ENCODE measurements around the gene CDK12.
"Not testable (repeated sequence)": the region's sequence is repeated elsewhere in the genome, so short reads cannot be mapped to it uniquely, and the experiment has no call there.

Gene CDK12

DNA sequence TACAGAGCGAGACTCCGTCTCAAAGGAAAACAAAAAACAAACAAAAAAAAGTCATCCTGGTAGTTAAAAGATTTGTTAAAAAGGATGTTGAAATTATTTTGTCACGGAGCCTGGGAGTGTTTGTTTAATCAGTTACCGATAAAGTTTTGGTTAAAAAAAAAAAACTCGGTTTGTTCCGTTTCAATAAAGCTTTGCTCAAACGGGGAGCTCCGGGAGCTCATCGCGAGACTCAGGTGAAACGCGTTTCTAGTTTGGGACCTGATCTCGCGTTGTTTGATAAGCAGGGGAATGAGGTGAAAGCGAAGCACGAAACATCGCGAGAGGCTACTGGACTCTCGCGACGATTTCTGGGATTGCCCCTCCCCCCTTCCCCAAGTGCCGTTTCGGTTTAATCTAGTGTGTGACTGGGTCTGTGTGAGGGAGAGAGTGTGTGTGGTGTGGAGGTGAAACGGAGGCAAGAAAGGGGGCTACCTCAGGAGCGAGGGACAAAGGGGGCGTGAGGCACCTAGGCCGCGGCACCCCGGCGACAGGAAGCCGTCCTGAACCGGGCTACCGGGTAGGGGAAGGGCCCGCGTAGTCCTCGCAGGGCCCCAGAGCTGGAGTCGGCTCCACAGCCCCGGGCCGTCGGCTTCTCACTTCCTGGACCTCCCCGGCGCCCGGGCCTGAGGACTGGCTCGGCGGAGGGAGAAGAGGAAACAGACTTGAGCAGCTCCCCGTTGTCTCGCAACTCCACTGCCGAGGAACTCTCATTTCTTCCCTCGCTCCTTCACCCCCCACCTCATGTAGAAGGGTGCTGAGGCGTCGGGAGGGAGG, at the start of gene CDK12:
TSS of gene CDK12 (plus strand) at position 374 of the 813 bp plus-strand sequence. CDS start 586 bp downstream, outside the sequence.
- DNase-seq (ENCODE audit: low spot score) (peak; percentile 96), FAIRE-seq (peak; percentile 91)

DNA sequence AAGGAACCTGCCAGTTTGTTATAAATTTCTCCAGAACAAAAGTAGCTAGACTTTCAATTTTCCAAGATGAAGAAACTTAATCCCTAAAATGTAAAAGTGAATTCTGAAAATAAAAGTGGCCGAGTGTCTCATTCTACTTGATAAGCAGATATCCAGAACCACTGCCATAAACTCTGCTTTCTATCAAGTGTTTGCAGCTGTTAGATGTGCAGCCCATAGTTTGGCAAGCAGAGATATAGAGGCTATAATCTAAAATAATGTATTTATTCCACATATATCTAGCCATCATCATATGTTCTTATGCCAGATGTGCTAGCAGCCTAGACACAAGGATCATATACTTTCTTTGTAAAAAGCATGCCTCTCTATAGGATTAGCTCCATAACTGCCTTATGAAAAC, 45.1 kb upstream of the CDK12 start:
- DNase-seq (ENCODE audit: low spot score) (no peak), FAIRE-seq (no peak)

DNA sequence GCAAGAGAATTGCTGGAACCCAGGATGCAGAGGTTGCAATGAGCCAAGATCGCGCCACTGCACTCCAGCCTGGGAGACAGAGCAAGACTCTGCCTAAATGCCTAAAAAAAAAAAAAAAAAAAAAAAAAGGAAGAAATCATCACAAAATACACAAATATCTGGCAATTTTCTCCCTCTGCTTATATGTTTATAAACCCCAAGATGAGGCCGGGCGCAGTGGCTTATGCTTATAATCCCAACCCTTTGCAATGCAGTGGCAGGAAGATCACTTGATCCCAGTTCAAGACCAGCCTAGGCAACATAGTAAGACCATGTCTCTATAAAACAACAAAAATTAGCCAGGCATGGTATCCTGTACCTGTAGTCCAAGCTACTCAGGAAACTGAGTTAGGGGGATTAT, 31.7 kb upstream of the CDK12 start:
- DNase-seq (ENCODE audit: low spot score) (no peak), FAIRE-seq (no peak)

DNA sequence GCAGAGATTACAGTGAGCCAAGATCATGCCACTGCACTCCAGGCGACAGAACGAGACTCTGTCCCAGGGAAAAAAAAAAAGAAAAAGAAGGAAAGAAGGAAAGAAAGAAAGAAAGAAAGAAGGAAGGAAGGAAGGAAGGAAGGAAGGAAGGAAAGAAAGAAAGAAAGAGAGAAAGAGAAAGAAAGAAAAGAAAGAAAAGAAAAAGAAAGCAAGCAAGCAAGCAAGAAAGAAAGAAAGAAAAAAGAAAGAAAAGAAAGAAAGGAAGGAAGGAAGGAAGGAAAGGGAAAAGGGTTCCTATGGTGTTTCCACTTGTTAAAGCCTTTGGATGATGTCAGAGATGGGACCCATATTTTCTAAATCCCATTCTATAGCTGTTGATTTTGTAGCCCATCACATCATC, 21.4 kb upstream of the CDK12 start:
- FAIRE-seq; DNase-seq (ENCODE audit: low spot score): not testable (repeated sequence)

DNA sequence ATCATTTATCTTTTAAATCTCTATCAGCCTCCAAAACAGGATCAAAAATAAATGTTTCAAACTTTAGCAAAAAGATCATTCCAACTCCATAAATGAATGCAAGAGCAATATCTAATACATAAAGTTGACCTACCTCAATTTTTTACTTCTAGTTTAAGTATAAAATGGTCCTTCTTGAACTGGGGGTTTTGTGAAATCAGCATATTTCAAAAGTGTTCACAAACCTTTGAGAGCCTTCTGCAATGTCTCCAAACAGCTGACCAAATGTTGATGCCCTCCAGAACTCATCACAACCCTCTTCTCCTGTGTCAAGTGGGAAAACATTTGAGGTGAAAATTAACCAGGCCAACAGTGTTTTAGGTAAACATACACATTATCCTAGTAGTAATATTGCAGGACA, 18.0 kb upstream of the CDK12 start:
- DNase-seq (ENCODE audit: low spot score) (no peak), FAIRE-seq (no peak)

DNA sequence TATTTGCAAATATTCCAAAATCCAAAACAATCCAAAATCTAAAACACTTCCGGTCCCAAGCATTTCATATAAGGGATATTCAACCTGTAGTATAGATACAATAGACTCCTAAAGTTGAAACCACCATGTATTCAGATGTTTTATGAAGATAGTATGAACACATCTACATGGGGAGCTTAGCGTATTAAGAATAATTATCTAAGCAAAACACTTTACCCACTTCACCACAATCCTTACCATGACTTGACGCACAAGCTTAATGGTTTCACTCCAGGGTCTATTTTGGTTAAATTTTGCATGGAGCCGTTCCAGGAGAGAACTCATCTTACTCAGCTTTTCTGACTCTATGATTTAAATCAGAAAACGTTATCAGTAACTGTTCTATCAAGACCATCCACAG, 13.7 kb upstream of the CDK12 start:
- no peak for DNase-seq (ENCODE audit: low spot score)
- no peak for FAIRE-seq

DNA sequence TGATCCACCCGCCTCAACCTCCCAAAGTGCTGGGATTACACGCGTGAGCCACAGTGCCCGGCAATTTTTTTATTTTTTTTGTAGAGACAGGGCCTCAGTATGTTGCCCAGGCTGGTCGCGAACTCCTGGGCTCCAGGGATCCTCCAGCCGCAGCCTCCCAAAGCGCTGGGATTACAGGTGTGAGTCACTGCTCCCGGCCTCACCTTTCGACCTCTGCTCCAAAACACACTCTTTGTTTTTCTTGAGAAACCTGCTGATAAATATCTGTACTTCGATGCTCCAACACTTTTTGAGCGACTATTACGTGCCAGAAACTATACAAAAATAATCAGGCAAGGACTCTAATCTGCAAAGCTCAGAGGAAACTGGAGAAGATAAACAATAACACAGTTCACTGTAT, 11.2 kb upstream of the CDK12 start:
- no peak for DNase-seq (ENCODE audit: low spot score)
- FAIRE-seq, result no peak

DNA sequence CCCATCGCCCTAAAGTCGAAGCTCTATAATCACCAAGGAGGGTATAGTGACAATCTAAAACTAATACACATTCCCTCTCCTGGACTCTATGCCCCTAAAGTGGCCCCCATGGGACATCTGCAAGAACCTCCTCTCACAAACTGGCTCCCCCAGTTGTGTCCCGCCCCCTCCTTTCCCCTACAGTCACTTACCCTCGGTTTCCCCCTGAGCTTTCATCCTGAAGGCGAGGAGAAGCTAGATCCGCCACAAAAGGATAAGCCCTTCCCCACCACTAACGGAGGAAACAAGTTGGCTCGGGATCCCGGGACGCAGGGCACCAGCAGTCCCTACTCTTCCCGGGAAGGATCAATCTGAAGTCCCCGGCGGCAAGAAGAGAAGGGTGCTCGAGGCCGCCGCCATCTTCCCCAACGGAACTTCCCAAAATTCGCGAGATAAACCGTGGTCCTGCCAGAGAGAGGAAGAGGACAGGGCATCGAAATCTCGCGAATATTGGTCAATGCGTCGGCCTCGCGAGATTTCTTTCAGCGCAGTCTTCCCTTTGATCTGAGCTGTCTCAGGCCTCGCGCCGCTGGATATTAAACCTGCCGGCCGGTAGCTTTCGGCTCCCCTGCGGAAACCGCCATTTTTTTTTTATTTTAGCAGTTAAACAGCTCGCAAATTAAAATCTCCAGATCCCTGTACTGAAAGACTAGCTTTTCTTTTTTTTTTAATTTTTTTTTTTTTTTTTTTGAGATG, 10.3 kb upstream of the CDK12 start, which contains the start of gene MED1:
TSS of gene MED1 (minus strand) at position 417 of the 735 bp plus-strand sequence. CDS start at position 216, 201 bp downstream.
- DNase-seq (ENCODE audit: low spot score) (peak; percentile 98), FAIRE-seq (peak; percentile 87)

DNA sequence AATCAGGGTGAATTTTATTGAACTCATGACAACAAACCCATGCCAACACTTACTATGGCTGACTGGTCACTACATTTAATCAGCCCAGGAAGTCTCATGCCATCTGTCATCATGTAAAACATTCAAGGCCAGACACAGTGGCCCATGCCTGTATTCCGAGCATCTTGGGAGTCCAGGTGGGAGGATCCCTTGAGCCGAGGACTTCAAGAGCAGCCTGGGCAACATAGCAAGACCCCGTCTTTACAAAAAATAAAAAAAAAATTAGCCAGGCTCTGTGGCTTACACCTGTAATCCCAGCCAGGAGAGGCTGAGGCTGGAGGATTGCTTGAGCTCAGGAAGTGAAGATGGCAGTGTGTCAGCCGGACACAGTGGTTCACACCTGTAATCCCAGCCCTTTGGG, 5.4 kb upstream of the CDK12 start:
- DNase-seq (ENCODE audit: low spot score) (no peak), FAIRE-seq (no peak)

DNA sequence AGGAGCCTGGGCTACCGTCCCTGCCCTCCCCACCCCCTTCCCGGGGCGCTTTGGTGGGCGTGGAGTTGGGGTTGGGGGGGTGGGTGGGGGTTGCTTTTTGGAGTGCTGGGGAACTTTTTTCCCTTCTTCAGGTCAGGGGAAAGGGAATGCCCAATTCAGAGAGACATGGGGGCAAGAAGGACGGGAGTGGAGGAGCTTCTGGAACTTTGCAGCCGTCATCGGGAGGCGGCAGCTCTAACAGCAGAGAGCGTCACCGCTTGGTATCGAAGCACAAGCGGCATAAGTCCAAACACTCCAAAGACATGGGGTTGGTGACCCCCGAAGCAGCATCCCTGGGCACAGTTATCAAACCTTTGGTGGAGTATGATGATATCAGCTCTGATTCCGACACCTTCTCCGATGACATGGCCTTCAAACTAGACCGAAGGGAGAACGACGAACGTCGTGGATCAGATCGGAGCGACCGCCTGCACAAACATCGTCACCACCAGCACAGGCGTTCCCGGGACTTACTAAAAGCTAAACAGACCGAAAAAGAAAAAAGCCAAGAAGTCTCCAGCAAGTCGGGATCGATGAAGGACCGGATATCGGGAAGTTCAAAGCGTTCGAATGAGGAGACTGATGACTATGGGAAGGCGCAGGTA, 762 bp downstream of the CDK12 start:
- no peak for FAIRE-seq

DNA sequence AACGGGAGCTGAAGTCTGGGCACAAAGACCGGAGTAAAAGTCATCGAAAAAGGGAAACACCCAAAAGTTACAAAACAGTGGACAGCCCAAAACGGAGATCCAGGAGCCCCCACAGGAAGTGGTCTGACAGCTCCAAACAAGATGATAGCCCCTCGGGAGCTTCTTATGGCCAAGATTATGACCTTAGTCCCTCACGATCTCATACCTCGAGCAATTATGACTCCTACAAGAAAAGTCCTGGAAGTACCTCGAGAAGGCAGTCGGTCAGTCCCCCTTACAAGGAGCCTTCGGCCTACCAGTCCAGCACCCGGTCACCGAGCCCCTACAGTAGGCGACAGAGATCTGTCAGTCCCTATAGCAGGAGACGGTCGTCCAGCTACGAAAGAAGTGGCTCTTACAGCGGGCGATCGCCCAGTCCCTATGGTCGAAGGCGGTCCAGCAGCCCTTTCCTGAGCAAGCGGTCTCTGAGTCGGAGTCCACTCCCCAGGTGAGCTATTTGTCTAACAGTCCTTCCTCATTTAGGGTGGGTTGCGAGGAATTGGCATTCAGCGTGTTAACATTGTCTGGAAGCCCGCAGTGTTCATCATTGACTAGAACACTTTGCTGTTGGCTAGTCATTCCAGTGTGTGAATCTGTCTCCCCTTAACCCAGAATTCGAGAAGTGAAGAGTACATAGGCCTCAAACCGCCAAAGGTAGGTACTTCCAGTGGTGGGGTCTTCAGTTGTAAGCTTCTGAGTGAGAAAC, 1.5 kb downstream of the CDK12 start:
- FAIRE-seq, result no peak
- DNase-seq (ENCODE audit: low spot score), result no peak

More for the DNA sequence above, 762 bp downstream of the CDK12 start:
- DNase-seq (ENCODE audit: low spot score), result no peak

DNA sequence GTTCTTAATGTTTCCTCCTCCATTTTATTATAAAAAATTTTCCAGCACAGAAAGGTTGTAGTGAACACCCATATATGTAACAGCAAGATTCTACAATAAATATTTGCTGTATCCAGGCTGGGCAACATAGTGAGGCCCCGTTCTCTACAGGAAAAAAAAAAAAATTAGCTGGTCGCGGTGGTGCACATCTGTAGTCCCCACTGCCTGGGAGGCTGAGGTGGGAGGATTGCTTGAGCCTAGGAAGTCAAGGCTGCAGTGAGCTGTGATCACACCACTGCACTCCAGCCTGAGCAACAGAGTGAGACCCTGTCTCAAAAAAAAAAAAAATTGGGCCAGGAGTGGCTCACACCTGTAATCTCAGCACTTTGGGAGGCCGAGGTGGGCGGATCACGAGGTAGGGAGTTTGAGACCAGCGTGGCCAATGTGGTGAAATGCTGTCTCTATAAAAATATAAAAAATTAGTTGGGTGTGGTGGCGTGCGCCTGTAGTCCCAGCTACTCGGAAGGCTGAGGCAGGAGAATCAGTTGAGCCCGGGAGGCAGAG, 3.4 kb downstream of the CDK12 start:
- not testable (repeated sequence) for FAIRE-seq; DNase-seq (ENCODE audit: low spot score)

DNA sequence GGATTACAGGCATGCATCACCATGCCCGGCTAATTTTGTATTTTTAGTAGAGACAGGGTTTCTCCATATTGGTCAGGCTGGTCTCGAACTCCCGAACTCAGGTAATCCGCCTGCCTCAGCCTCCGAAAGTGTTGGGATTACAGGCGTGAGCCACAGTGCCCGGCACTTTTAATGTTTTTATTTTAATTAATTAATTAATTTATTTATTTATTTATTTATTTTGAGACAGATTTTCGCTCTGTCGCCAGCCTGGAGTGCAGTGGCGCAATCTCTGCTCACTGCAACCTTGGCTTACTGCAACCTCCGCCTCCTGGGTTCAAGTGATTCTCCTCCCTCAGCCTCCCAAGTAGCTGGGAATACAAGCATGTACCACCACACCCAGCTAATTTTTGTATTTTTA, 7.3 kb downstream of the CDK12 start:
- DNase-seq (ENCODE audit: low spot score); FAIRE-seq: not testable (repeated sequence)

DNA sequence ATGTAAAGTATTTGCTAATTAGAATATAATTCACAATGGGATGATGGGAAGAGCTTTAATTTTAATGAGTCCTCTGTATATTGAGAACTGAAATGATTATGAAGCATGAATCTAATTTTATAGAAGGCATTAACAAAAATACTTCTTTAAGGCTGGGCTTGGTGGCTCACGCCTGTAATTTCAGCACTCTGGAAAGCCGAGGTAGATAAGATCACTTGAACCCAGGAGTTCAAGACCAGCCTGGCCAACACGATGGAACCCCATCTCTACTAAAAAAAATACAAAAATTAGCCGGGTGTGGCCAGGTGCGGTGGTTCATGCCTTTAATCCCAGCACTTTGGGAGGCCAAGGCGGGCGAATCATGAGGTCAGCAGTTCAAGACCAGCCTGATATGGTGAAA, 12.0 kb downstream of the CDK12 start:
- DNase-seq (ENCODE audit: low spot score) (no peak), FAIRE-seq (no peak)

DNA sequence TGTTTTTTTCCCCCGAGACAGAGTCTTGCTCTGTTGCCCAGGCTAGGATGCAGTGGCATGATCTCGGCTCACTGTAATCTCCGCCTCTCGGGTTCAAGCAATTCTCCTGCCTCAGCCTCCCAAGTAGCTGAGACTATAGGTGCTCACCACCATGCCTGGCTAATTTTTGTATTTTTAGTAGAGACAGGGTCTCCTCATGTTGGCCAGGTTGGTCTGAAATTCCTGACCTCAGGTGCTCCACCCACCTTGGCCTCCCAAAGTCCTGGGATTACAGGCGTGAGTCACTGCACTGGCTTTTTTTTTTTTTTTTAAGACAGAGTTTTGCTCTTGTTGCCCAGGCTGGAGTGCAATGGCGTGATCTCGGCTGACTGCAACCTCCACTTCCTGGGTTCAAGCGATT, 18.3 kb downstream of the CDK12 start:
- not testable (repeated sequence) for DNase-seq (ENCODE audit: low spot score); FAIRE-seq

DNA sequence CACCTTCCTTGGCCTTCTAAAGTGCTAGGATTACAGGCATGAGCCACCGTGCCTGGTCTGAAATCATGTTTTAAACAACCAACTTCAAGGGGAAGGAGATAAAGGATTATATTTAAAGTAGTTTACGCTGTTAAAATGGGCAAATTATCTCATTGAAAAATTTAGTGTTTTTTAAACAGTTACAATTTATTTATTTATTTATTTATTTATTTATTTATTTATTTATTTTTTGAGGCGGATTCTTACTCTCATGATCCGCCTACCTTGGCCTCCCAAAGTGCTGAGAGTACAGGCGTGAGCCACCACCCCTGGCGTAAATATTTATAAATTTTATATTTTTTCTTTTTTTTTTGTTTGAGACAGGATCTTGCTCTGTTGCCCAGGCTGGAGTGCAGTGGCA, 22.2 kb downstream of the CDK12 start:
- FAIRE-seq (no peak), DNase-seq (ENCODE audit: low spot score) (no peak)

DNA sequence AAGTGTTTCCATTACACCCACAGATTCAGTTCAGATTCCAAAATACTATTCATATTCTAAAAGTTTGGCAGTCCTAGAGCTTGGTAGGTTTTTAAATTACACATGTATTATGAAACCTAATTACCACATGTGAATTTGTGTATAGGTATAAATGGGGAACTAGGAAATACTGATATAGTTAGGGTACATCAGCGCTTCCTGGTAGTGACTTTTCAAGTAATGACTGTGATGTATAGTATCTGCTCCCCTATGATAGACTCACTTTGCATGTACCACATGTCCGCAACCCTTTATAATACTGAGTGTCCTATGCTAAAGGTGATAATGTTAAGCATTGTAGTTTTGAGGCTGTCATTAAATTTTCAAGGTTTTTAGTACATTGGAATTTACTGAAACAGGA, 22.9 kb downstream of the CDK12 start:
- DNase-seq (ENCODE audit: low spot score) (no peak), FAIRE-seq (no peak)

DNA sequence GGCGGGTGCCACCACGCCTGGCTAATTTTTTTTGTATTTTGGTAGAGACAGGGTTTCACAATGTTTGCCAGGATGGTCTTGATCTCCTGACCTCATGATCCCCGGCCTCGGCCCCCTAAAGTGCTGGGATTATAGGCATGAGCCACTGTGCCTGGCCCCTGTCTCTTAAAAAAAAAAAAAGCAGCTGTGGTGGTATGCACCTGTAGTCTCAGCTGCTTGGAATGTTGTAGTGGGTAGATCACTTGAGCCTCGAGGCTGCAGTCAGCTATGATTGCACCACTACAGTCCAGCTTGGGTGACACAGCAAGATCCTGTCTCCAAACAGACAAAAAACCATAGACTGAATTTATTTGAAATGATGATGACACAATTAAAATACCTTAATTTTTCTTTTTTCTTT, 24.3 kb downstream of the CDK12 start:
- FAIRE-seq (peak; percentile 76), DNase-seq (ENCODE audit: low spot score) (peak; percentile 75)

DNA sequence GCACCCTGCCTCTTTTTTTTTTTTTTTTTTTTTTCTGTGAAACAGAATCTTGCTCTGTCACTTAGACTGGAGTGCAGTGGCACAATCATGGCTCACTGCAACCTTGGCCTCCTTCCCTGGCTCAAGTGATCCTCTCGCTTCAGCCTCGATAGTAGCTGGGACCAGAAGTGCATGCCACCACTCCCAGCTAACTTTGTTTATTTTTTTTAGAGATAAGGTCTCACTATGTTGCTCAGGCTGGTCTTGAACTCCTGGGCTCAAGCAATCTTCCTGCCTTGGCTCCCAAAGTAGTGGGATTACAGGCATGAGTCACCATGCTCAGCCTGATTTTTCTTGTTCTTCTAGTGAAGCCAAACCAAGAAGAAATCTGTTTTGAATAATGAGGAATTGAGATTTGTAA, 25.0 kb downstream of the CDK12 start:
- DNase-seq (ENCODE audit: low spot score) (no peak), FAIRE-seq (no peak)

DNA sequence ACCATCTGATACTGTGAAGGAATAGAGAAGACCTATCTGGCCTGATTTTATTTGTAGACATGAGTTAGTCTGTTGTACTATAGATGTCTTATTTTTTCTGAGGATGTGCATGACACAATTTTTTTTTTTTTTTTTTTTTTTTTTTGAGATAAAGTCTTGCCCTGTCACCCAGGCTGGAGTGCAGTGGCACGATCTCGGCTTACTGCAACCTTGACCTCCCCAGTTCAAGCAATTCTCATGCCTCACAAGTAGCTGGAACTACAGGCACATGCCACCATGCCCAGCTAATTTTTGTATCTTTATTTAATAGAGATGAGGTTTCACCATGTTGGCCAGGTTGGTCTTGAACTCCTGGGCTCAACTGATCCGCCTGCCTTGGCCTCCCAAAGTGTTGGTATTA, 26.2 kb downstream of the CDK12 start:
- not testable (repeated sequence) for FAIRE-seq; DNase-seq (ENCODE audit: low spot score)

DNA sequence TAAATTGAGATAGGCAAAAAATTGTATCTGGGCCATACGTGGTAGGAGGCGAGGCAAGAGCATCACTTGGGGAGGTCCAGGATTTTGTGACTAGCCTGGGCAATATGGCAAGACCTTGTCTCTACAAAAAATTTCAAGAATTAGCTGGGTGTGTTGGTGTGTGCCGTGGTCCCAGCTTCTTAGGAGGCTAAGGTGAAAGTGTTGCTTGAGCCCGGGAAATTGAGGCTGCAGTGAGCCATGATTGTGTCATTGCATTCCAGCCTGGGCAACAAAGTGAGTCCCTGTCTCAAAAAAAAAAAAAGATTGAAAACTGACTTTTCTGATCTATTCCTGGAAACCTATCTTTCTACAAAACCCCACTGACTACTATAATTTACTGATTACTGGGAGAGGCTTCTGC, 26.7 kb downstream of the CDK12 start:
- no peak for FAIRE-seq
- DNase-seq (ENCODE audit: low spot score), result no peak

All from RCC 7860 (cell line).